MM.1S (cell line): ENCODE results near the gene PRKAR1B.

Experiments
- CTCF ChIP-seq: fragments of 300-600 bp; sonication (generic); IDR thresholded peaks from 2 replicates; pipeline ENCODE4 v1.5.1; 2016; ENCODE audit warnings: antibody characterized with exemption, low read length, mixed read lengths
- EZH2 ChIP-seq: fragments of 300-600 bp; sonication (generic); optimal IDR thresholded peaks from 2 replicates; pipeline ENCODE3; 2017; ENCODE audit warnings: low read depth, mild to moderate bottlenecking, antibody characterized with exemption, low read length, mixed read lengths
- EZH2phosphoT487 ChIP-seq: fragments of 300-600 bp; sonication (generic); IDR thresholded peaks from 2 replicates; pipeline ENCODE4 v1.6.1; 2018; ENCODE audit warnings: antibody characterized with exemption, low read length

GRCh38 chr7:585873-586272, 141.2 kb downstream of the PRKAR1B start:
- TF ChIP-seq CTCF, result no peak
- no peak for TF ChIP-seq EZH2phosphoT487
- no peak for TF ChIP-seq EZH2
